ACC112 (cell line): ENCODE data around the gene IL18R1.
"Not testable (repeated sequence)": the region's sequence is repeated elsewhere in the genome, so short reads cannot be mapped to it uniquely, and the experiment has no call there.

Experiments used
- H2AFZ ChIP-seq: fragments of 200-600 bp; sonication (generic); one replicate; pipeline ENCODE4 v1.6.0; 2017; ENCODE audit warnings: antibody characterized with exemption, low read length; ENCODE audit not compliant: unreplicated experiment
- H3K27ac ChIP-seq: fragments of 200-600 bp; sonication (generic); 2 replicates; pipeline ENCODE4 v1.5.1; 2014; ENCODE audit warnings: low read depth, mild to moderate bottlenecking, antibody characterized with exemption, low read length, moderate library complexity
- H3K27me3 ChIP-seq: fragments of 200-600 bp; sonication (generic); 2 replicates; pipeline ENCODE4 v1.6.1; 2014; ENCODE audit warnings: mild to moderate bottlenecking, antibody characterized with exemption, low read length, moderate library complexity, mixed read lengths; ENCODE audit not compliant: insufficient read depth
- H3K36me3 ChIP-seq: fragments of 200-600 bp; sonication (generic); 2 replicates; pipeline ENCODE4 v1.6.1; 2016; ENCODE audit warnings: mild to moderate bottlenecking, antibody characterized with exemption, low read length, moderate library complexity, mixed read lengths; ENCODE audit not compliant: insufficient read depth
- H3K4me1 ChIP-seq: fragments of 200-600 bp; sonication (generic); one replicate; pipeline ENCODE4 v1.6.1; 2016; ENCODE audit warnings: low read length, mixed read lengths; ENCODE audit not compliant: insufficient read depth, unreplicated experiment, control insufficient read depth
- H3K4me3 ChIP-seq: fragments of 200-600 bp; sonication (generic); 2 replicates; pipeline ENCODE4 v1.5.1; 2014; ENCODE audit warnings: mild to moderate bottlenecking, low read depth, low read length
- H3K79me2 ChIP-seq: fragments of 200-600 bp; sonication (generic); one replicate; pipeline ENCODE4 v1.6.0; 2016; ENCODE audit warnings: low read length; ENCODE audit not compliant: control insufficient read depth, unreplicated experiment, insufficient read depth

The IL18R1 gene

GRCh38 chr2:102324914-102325313 lies 30.7 kb upstream of the IL18R1 start:
- H3K27ac ChIP-seq, H3K4me1 ChIP-seq, H3K79me2 ChIP-seq, H3K27me3 ChIP-seq, H3K4me3 ChIP-seq, H3K36me3 ChIP-seq, H2AFZ ChIP-seq: not testable (repeated sequence)

GRCh38 chr2:102331311-102331980 lies 24.1 kb upstream of the IL18R1 start:
- no peak overlapping the region for H3K27ac ChIP-seq
- no peaks in the 10 kb centered on the region for H3K36me3 ChIP-seq
- no peaks in the 10 kb centered on the region for H3K27me3 ChIP-seq
- H3K4me1 ChIP-seq = peaks cover 19% of the 10 kb centered on the region
- H3K79me2 ChIP-seq = no peaks in the 10 kb centered on the region
- no peak overlapping the region for H3K4me3 ChIP-seq
- H2AFZ ChIP-seq = no peak overlapping the region

- Histone ChIP-seq H3K27ac (peak overlapping the region; percentile 95), H3K27me3 (no peaks in the 10 kb centered on the region), H3K4me1 (peaks cover 42% of the 10 kb centered on the region), H3K4me3 (no peak overlapping the region), H2AFZ (no peak overlapping the region), H3K79me2 (no peaks in the 10 kb centered on the region), H3K36me3 (no peaks in the 10 kb centered on the region)
These were observed 21.1 kb upstream of the IL18R1 start for GRCh38 chr2:102334486-102334885.

GRCh38 chr2:102335871-102336366 lies 19.7 kb upstream of the IL18R1 start:
- Histone ChIP-seq H3K79me2 (no peaks in the 10 kb centered on the region), H2AFZ (peak overlapping the region; percentile 28), H3K4me3 (no peak overlapping the region), H3K36me3 (no peaks in the 10 kb centered on the region), H3K27me3 (no peaks in the 10 kb centered on the region), H3K27ac (peak overlapping the region; percentile 95), H3K4me1 (peaks cover 42% of the 10 kb centered on the region)

GRCh38 chr2:102336502-102336945 lies 19.1 kb upstream of the IL18R1 start:
- no peaks in the 10 kb centered on the region for H3K36me3 ChIP-seq
- peak overlapping the region; percentile 95 for H3K27ac ChIP-seq
- H3K27me3 ChIP-seq = no peaks in the 10 kb centered on the region
- peak overlapping the region; percentile 32 for H2AFZ ChIP-seq
- no peaks in the 10 kb centered on the region for H3K79me2 ChIP-seq
- H3K4me3 ChIP-seq = peak overlapping the region; percentile 70
- peaks cover 39% of the 10 kb centered on the region for H3K4me1 ChIP-seq

- Histone ChIP-seq H3K4me3 (peak overlapping the region; percentile 70), H3K27ac (peak overlapping the region; percentile 95), H3K27me3 (no peaks in the 10 kb centered on the region), H2AFZ (no peak overlapping the region), H3K79me2 (no peaks in the 10 kb centered on the region), H3K4me1 (peaks cover 39% of the 10 kb centered on the region), H3K36me3 (no peaks in the 10 kb centered on the region)
These were observed 18.6 kb upstream of the IL18R1 start for GRCh38 chr2:102337012-102337411.

- Histone ChIP-seq H3K36me3 (no peaks in the 10 kb centered on the region), H3K79me2 (no peaks in the 10 kb centered on the region), H3K27me3 (no peaks in the 10 kb centered on the region), H3K4me1 (peaks cover 39% of the 10 kb centered on the region), H3K27ac (peak overlapping the region; percentile 95), H3K4me3 (peak overlapping the region; percentile 70), H2AFZ (no peak overlapping the region)
These were observed 17.9 kb upstream of the IL18R1 start for GRCh38 chr2:102337481-102338386.

GRCh38 chr2:102340778-102341177 lies 14.8 kb upstream of the IL18R1 start:
- H2AFZ ChIP-seq = no peak overlapping the region
- H3K4me3 ChIP-seq = no peak overlapping the region
- no peaks in the 10 kb centered on the region for H3K79me2 ChIP-seq
- H3K27me3 ChIP-seq = no peaks in the 10 kb centered on the region
- peaks cover 29% of the 10 kb centered on the region for H3K4me1 ChIP-seq
- H3K36me3 ChIP-seq = peaks cover 5% of the 10 kb centered on the region; the same call in 1 of the 2 replicates
- H3K27ac ChIP-seq = no peak overlapping the region

- H3K36me3 ChIP-seq = peaks cover 5% of the 10 kb centered on the region; the same call in 1 of the 2 replicates
- no peak overlapping the region for H3K4me3 ChIP-seq
- H2AFZ ChIP-seq = no peak overlapping the region
- no peak overlapping the region for H3K27ac ChIP-seq
- H3K27me3 ChIP-seq = no peaks in the 10 kb centered on the region
- H3K79me2 ChIP-seq = no peaks in the 10 kb centered on the region
- peaks cover 14% of the 10 kb centered on the region for H3K4me1 ChIP-seq
These were observed 12.7 kb upstream of the IL18R1 start for GRCh38 chr2:102342888-102343287.

GRCh38 chr2:102344397-102344796 lies 11.2 kb upstream of the IL18R1 start:
- no peak overlapping the region for H2AFZ ChIP-seq
- no peaks in the 10 kb centered on the region for H3K27me3 ChIP-seq
- no peak overlapping the region for H3K27ac ChIP-seq
- no peaks in the 10 kb centered on the region for H3K79me2 ChIP-seq
- peaks cover 5% of the 10 kb centered on the region; the same call in 1 of the 2 replicates for H3K36me3 ChIP-seq
- H3K4me1 ChIP-seq = no peaks in the 10 kb centered on the region
- H3K4me3 ChIP-seq = no peak overlapping the region
